CD4-positive, alpha-beta T cell (primary cell): Measurements from ENCODE around the gene TPGS1. TPM values are rescaled to one million over a fixed set of nuclear protein-coding genes. Genes with fewer than 3 reads are reported as not detected.

Source experiments
- ATAC-seq: fragments of 200-7000 bp; cut with Tn5 transposase; one replicate; pipeline ENCODE4 v1.10.0; 2022; ENCODE audit warnings: mild to moderate bottlenecking; ENCODE audit not compliant: poor library complexity
- CTCF ChIA-PET: fragments of 350-600 bp; sonication (Branson Sonifier 250); formaldehyde crosslinking; loops from one replicate; lab custom pipeline; 2021; ENCODE audit warnings: antibody characterized with exemption, inconsistent platforms; lab: Charles Lee
- POLR2A ChIA-PET: fragments of 350-600 bp; sonication (Branson Sonifier 250); formaldehyde crosslinking; loops from one replicate; lab custom pipeline; 2021; ENCODE audit warnings: antibody characterized with exemption, inconsistent platforms; lab: Charles Lee
- DNase-seq, 14 experiments: peaks; one replicate each; pipeline ENCODE4 v3.0.0-alpha.2; 2013 to 2020; ENCODE audit warnings: mixed read lengths in 2 of 14
- H3K27ac ChIP-seq, 2 donors: one replicate each; pipeline versions ENCODE4 v1.5.1 to v1.7.0; 2013; ENCODE audit warnings: low read length in 2 of 2, low read depth in 1 of 2, mild to moderate bottlenecking in 1 of 2
- H3K27me3 ChIP-seq, 2 experiments: 1 replicate in 1 of 2; 2 replicates in 1 of 2; pipeline versions ENCODE4 v1.6.1 to v1.7.0; 2013; ENCODE audit warnings: low read length in 2 of 2, control low read depth in 1 of 2, mild to moderate bottlenecking in 1 of 2, moderate library complexity in 1 of 2; ENCODE audit not compliant: insufficient read depth in 2 of 2, control insufficient read depth in 1 of 2
- H3K36me3 ChIP-seq: one replicate; pipeline ENCODE4 v1.6.1; 2013; ENCODE audit warnings: low read length, control low read depth; ENCODE audit not compliant: insufficient read depth
- H3K4me1 ChIP-seq: one replicate; pipeline ENCODE4 v1.6.1; 2013; ENCODE audit warnings: low read length, control low read depth; ENCODE audit not compliant: insufficient read depth
- H3K4me3 ChIP-seq: one replicate; pipeline ENCODE4 v1.5.1; 2013; ENCODE audit warnings: mild to moderate bottlenecking, low read length, moderate library complexity
- H3K9me3 ChIP-seq, 2 experiments: 1 replicate in 1 of 2; 2 replicates in 1 of 2; pipeline versions ENCODE4 v1.6.1 to v1.7.0; 2013; ENCODE audit warnings: low read length in 2 of 2, mild to moderate bottlenecking in 2 of 2, control low read depth in 1 of 2, moderate library complexity in 1 of 2; ENCODE audit not compliant: control insufficient read depth in 1 of 2, insufficient read depth in 1 of 2
- H3K27ac Mint-ChIP-seq: one replicate; pipeline ENCODE4 v1.8.0; 2020; ENCODE audit warnings: mixed read lengths
- H3K27me3 Mint-ChIP-seq: one replicate; pipeline ENCODE4 v1.8.0; 2021; ENCODE audit warnings: mixed read lengths
- H3K36me3 Mint-ChIP-seq: one replicate; pipeline ENCODE4 v1.8.0; 2021; ENCODE audit warnings: low read depth, mixed read lengths
- H3K4me1 Mint-ChIP-seq: one replicate; pipeline ENCODE4 v1.8.0; 2021; ENCODE audit warnings: low read depth, mixed read lengths
- H3K4me3 Mint-ChIP-seq: one replicate; pipeline ENCODE4 v1.8.0; 2020; ENCODE audit warnings: mild to moderate bottlenecking, mixed read lengths
- H3K9me3 Mint-ChIP-seq: one replicate; pipeline ENCODE4 v1.8.0; 2020; ENCODE audit warnings: mixed read lengths
- CTCF ChIP-seq: fragments of 200-600 bp; IDR thresholded peaks from one replicate; pipeline ENCODE4 v1.8.0; 2022; ENCODE audit warnings: antibody characterized with exemption, mild to moderate bottlenecking
- intact Hi-C, 2 experiments: fragments of 100-400 bp; cut with DNase I in 1 of 2; cut with micrococcal nuclease in 1 of 2; formaldehyde crosslinking; loops; one replicate each; pipeline versions ENCODE4 v1.15.1 to v1.9.0; 2023 to 2025; cut with DNase I, micrococcal nuclease
- total RNA-seq, 174 experiments: library from RNA in 2 of 174; stranded (reverse) in 2 of 174; gene quantifications; one replicate each; pipeline ENCODE4 v1.2.3 and lab custom pipeline; 2021 to 2026

TPGS1 gene
- total RNA-seq, 2 experiments from 2014 or later: 17.2 to 18.2 TPM

GRCh38 chr19:485077-485476 lies 22.2 kb upstream of the TPGS1 start:
- POLR2A ChIA-PET: no interaction called here
- CTCF ChIA-PET: no interaction called here
- Mint-ChIP-seq H3K4me3 (no peak overlapping the region), H3K9me3 (no peaks in the 10 kb centered on the region), H3K4me1 (peaks cover 5% of the 10 kb centered on the region), H3K27me3 (peaks cover 20% of the 10 kb centered on the region), H3K36me3 (peaks cover 6% of the 10 kb centered on the region), H3K27ac (no peak overlapping the region)
- H3K4me1 ChIP-seq: peaks cover 15% of the 10 kb centered on the region
- no peak overlapping the region for H3K27ac ChIP-seq
- no peak for TF ChIP-seq CTCF
- no peak for DNase-seq
- peaks cover 5 to 28% of the 10 kb centered on the region in 2 experiments for H3K9me3 ChIP-seq
- H3K36me3 ChIP-seq: no peaks in the 10 kb centered on the region
- peaks cover 10 to 11% of the 10 kb centered on the region in 2 experiments for H3K27me3 ChIP-seq
- intact Hi-C loops: loop anchor here in 1 of 2 experiments (5.0 kb wide), 1 partner anchor 143 kb away; the partner anchor contains the start of gene MIER2
- no peak overlapping the region for H3K4me3 ChIP-seq
- ATAC-seq: no peak

GRCh38 chr19:485583-486236 lies 21.6 kb upstream of the TPGS1 start:
- no peak overlapping the region for H3K27ac ChIP-seq
- Mint-ChIP-seq H3K4me3 (peak overlapping the region; percentile 60), H3K9me3 (no peaks in the 10 kb centered on the region), H3K36me3 (no peaks in the 10 kb centered on the region), H3K27me3 (peaks cover 16% of the 10 kb centered on the region), H3K4me1 (no peaks in the 10 kb centered on the region), H3K27ac (peak overlapping the region; percentile 33)
- ChIA-PET POLR2A (no interaction called here), CTCF (interaction anchor here (4.1 kb wide), 1 partner anchor 25 kb away, joined by 29 read pairs; no protein-coding TSS in a partner anchor)
- H3K4me1 ChIP-seq: peaks cover 15% of the 10 kb centered on the region
- TF ChIP-seq CTCF: no peak
- DNase-seq (no peak), ATAC-seq (no peak)
- no peak overlapping the region for H3K4me3 ChIP-seq
- intact Hi-C loops: loop anchor here in 1 of 2 experiments (5.0 kb wide), 1 partner anchor 143 kb away; the partner anchor contains the start of gene MIER2
- peaks cover 5 to 23% of the 10 kb centered on the region in 2 experiments for H3K9me3 ChIP-seq
- H3K36me3 ChIP-seq: no peaks in the 10 kb centered on the region
- peaks cover 10 to 11% of the 10 kb centered on the region in 2 experiments for H3K27me3 ChIP-seq

GRCh38 chr19:488505-489417 lies 18.5 kb upstream of the TPGS1 start:
- ChIA-PET CTCF (interaction anchor here (1.2 to 4.1 kb wide), 3 partner anchors 9 to 22 kb away, joined by 3 to 29 read pairs (median 25); no protein-coding TSS in a partner anchor), POLR2A (interaction anchor here (0.9 to 1.4 kb wide), 5 partner anchors 9 to 145 kb away, joined by 3 to 34 read pairs (median 7); partner anchors contain the start of genes POLRMT and TPGS1)
- H3K36me3 ChIP-seq: no peaks in the 10 kb centered on the region
- intact Hi-C loops: loop anchor here (1.0 to 5.0 kb wide), 3 partner anchors 18 to 146 kb away; partner anchors contain the start of genes MIER2 (in 1 of the 2) and TPGS1 (in 1 of the 2)
- no peaks in the 10 kb centered on the region for H3K4me1 Mint-ChIP-seq
- peak overlapping the region; percentile 74 to 79 for H3K27ac ChIP-seq
- no peak for TF ChIP-seq CTCF
- H3K9me3 ChIP-seq: peaks cover 0 to 21% of the 10 kb centered on the region in 2 experiments
- peak overlapping the region; percentile 69 for H3K4me3 Mint-ChIP-seq
- ATAC-seq (peak; percentile 96), DNase-seq (peak; percentile 85 to 97 (median 92))
- H3K4me3 ChIP-seq: peak overlapping the region; percentile 65
- H3K27ac Mint-ChIP-seq: peak overlapping the region; percentile 42
- H3K36me3 Mint-ChIP-seq: no peaks in the 10 kb centered on the region
- peaks cover 8 to 11% of the 10 kb centered on the region in 2 experiments for H3K27me3 ChIP-seq
- H3K4me1 ChIP-seq: peaks cover 15% of the 10 kb centered on the region
- H3K27me3 Mint-ChIP-seq: peaks cover 16% of the 10 kb centered on the region
- no peaks in the 10 kb centered on the region for H3K9me3 Mint-ChIP-seq
